ENCODE results near the gene PDSS2.

Gene PDSS2

GRCh38 chr6:107360476-107360875, 98.9 kb downstream of the PDSS2 start:
- DNase-seq (ENCODE audit: low read depth): no peak

- no peak for DNase-seq (ENCODE audit: low read depth)
These were observed 101.5 kb downstream of the PDSS2 start for GRCh38 chr6:107357842-107358241.

GRCh38 chr6:107357031-107357430, 102.3 kb downstream of the PDSS2 start:
- no peak for DNase-seq (ENCODE audit: low read depth)

- no peak for DNase-seq (ENCODE audit: low read depth)
These were observed 103.7 kb downstream of the PDSS2 start for GRCh38 chr6:107355659-107356058.

GRCh38 chr6:107354451-107354850, 104.9 kb downstream of the PDSS2 start:
- DNase-seq (ENCODE audit: low read depth): no peak

- no peak for DNase-seq (ENCODE audit: low read depth)
These were observed 105.5 kb downstream of the PDSS2 start for GRCh38 chr6:107353773-107354382.

GRCh38 chr6:107348224-107348623, 111.1 kb downstream of the PDSS2 start:
- no peak for DNase-seq (ENCODE audit: low read depth)

GRCh38 chr6:107345393-107345792, 114.0 kb downstream of the PDSS2 start:
- DNase-seq (ENCODE audit: low read depth): no peak

- DNase-seq (ENCODE audit: low read depth): no peak
These were observed 114.4 kb downstream of the PDSS2 start for GRCh38 chr6:107344981-107345380.

GRCh38 chr6:107344383-107344782, 115.0 kb downstream of the PDSS2 start:
- DNase-seq (ENCODE audit: low read depth): no peak

- DNase-seq (ENCODE audit: low read depth): no peak
These were observed 117.2 kb downstream of the PDSS2 start for GRCh38 chr6:107342144-107342543.

GRCh38 chr6:107340881-107341280, 118.5 kb downstream of the PDSS2 start:
- no peak for DNase-seq (ENCODE audit: low read depth)

- no peak for DNase-seq (ENCODE audit: low read depth)
These were observed 122.1 kb downstream of the PDSS2 start for GRCh38 chr6:107337191-107337741.

- no peak for DNase-seq (ENCODE audit: low read depth)
These were observed 125.3 kb downstream of the PDSS2 start for GRCh38 chr6:107334026-107334425.

GRCh38 chr6:107333491-107333890, 125.9 kb downstream of the PDSS2 start:
- DNase-seq (ENCODE audit: low read depth): no peak

GRCh38 chr6:107331409-107332386, 127.7 kb downstream of the PDSS2 start:
- no peak for DNase-seq (ENCODE audit: low read depth)

GRCh38 chr6:107330168-107330567, 129.2 kb downstream of the PDSS2 start:
- no peak for DNase-seq (ENCODE audit: low read depth)

GRCh38 chr6:107329063-107329860, 130.1 kb downstream of the PDSS2 start:
- DNase-seq (ENCODE audit: low read depth): no peak

GRCh38 chr6:107328081-107328480, 131.3 kb downstream of the PDSS2 start:
- no peak for DNase-seq (ENCODE audit: low read depth)

GRCh38 chr6:107323133-107323785, 136.1 kb downstream of the PDSS2 start:
- DNase-seq (ENCODE audit: low read depth): no peak

- no peak for DNase-seq (ENCODE audit: low read depth)
These were observed 137.6 kb downstream of the PDSS2 start for GRCh38 chr6:107321793-107322192.

Data from HS-27A (cell line).